GM19467 (cell line): Measurements from ENCODE around the gene MANF.
"Not testable (repeated sequence)": the region's sequence is repeated elsewhere in the genome, so short reads cannot be mapped to it uniquely, and the experiment has no call there.

Experiments
- ATAC-seq: cut with Tn5 transposase; IDR thresholded peaks from one replicate; pipeline ENCODE4 v1.9.1; 2021; ENCODE audit warnings: mild to moderate bottlenecking, moderate library complexity; ENCODE audit not compliant: unreplicated experiment

MANF gene

GRCh38 chr3:51371943-51372557 lies 13.0 kb upstream of the MANF start:
- no peak for ATAC-seq

DNA sequence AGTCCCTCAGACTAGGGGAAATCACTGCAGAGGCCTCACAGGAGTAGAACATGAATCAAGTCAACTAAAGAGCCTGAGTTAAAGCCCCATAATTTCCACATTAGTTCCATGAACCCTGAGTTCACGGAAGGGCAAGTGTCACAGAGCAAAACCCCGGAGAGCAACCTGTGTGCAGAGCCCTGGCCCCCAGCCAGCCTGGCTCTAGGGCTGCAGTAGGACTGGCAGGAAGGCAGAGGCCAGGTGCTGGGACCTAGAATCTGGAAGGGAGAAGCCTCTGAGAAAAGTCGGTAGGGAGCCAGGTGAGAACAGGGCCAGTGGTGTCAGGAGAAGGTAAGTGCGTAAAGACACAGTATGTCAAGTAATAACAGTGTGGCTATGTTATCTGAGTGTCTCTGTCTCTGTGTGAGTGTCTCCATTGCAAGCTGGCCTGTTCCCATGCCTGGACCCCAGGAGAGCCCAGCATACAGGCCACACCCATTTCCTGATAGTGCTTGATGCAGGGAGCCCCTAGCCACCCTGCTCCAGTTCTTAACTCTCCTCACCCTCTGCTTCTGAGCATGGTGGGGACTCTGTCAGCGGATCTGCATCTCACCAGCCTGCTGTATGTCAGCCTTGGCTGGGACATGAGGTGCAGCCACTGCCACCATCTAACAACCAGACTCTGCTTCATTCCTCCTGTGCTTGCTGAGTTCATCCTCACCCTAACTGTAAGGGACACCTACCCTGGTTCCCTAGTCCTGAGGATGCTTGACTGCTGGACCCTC lies 11.3 kb upstream of the MANF start:
- ATAC-seq, result no peak

- ATAC-seq, result no peak
These were observed 10.6 kb upstream of the MANF start for GRCh38 chr3:51374456-51374855.

DNA sequence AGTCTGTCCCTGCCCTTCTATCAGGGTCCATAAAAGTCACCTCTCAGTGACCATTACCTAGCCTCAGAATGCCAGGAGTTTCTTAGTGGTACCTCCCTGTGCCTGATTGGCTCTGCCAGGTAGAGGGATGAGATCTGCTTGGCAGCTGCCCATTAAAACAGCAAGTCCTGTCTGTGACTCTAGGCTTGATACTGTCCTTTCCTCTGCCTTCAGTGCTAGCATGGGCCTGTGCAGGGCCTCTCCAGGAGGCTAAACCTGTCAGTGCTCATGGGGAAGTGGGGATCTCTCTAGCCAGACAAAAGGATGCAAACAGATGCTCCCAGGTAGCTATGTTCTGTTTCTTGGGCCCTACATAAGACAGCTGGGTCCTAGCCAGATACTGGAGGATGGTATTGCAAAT lies 10.0 kb upstream of the MANF start:
- ATAC-seq, result no peak

- no peak for ATAC-seq
These were observed 9.5 kb upstream of the MANF start for GRCh38 chr3:51375571-51375970.

- no peak for ATAC-seq
These were observed 7.0 kb upstream of the MANF start for GRCh38 chr3:51378065-51378464.

- ATAC-seq, result no peak
These were observed 6.4 kb upstream of the MANF start for GRCh38 chr3:51378726-51379125.

GRCh38 chr3:51379301-51379700 lies 5.8 kb upstream of the MANF start:
- ATAC-seq, result no peak

GRCh38 chr3:51379746-51380455 lies 5.2 kb upstream of the MANF start:
- ATAC-seq, result no peak

DNA sequence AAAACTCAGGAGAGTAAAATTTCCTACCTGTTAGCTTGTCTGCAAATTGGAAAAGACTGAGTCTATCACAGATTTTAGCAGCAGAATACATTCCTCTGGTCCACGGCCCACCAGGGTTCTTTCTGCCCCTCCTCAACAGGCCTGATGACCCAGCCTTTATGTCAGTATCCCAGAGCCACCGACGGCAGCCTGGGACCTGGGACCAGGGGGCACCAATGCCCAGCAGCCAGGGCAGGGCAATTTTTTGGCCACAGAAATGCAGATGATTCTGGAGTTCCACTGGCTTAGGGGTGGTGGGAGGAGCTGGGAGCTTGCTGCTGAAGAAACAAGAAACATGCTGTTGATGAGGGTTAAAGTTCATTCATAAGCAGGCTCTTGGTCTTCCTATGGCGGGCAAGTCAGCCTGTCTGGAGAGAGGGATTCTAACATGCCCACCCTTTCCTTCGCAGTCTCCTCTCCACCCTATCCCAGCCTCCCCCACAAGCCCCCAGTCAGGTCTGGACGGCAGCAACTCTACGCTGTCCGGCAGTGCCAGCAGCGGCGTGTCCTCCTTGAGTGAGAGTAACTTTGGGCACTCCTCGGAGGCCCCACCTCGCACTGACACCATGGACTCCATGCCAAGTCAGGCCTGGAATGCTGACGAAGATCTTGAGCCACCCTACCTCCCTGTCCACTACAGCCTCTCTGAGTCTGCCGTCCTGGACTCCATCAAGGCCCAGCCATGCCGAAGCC lies 4.3 kb upstream of the MANF start:
- no peak for ATAC-seq

DNA sequence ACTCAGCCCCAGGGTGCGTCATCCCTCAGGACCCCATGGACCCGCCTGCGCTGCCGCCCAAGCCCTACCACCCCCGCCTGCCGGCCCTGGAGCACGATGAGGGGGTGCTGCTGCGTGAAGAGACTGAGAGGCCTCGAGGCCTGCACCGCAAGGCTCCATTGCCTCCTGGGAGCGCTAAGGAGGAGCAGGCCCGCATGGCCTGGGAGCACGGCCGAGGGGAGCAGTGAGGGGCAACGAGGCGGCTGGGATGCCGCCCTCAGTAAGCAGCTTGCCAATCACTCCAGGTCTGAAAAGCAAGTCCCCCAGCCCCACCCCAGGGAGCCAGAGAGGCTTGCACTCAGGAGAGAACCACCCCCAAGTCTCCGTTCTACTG lies 3.8 kb upstream of the MANF start:
- no peak for ATAC-seq

- ATAC-seq, result no peak
These were observed 2.9 kb upstream of the MANF start for GRCh38 chr3:51382076-51382745.

DNA sequence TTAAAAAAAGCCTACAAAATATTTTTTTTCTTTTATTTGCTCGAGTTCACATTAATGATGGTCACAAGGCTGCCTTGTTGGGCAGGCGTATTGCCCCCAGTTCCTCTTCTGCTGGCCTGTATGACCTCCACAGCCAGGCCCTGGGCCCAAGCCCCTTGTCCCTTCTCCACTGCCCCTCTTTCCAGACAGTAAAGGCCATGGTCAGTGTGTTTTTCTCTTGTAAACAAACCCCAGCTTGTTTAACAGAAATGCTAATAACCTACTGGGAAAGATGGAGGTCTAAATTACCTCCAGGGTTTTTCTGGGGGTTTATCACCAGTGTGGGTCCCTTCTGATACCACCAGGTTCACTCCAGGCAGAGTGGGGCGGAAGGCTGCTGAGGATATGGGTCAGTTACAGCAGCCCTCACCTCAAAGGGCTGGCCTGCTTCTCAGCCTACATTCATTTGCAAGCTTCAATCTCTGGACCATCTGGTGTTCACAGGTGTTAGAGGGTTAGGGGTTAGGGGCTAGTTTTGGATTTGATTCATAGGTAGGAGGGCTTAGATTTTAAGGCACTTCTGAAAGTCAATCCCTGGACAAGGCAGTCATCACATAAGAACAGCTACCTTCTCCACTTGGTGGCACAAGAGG lies 2.0 kb upstream of the MANF start:
- ATAC-seq, result no peak

DNA sequence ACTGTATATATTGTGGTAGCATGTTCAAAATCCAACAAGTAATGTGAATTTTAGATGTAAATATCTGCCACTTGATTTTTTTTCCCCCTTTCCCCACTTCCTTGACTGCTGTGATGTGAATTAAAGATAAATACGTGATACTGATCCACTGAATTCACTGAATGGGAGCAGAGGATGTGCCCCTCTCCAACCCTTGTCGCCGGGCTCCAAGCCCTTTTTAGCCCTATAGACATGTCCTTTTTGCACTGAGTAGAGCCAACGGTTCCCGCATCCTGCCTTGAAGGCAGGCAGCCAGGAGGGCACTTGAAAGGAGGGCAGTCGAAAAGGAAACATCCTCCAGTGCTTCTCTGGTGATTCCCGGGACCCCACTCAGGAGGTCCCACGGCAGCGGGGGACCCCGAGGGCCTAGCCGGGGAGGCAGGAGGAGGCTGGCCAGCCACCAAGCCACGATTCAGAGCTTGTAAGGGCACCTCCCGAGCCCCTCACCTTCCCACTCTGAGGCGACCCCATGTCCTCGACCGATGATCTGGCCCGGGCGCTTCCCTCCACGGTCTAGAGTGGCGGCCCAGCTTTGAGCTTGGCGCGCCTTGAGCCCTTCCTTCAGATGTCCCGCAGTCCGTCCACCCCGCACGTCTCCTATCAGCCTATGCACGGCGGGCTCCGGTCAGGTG lies 901 bp upstream of the MANF start:
- ATAC-seq, result no peak

GRCh38 chr3:51385621-51386091 lies 565 bp downstream of the MANF start:
- ATAC-seq, result no peak

GRCh38 chr3:51386159-51386851 lies 1.2 kb downstream of the MANF start:
- no peak for ATAC-seq

GRCh38 chr3:51386852-51387229 lies 1.8 kb downstream of the MANF start:
- no peak for ATAC-seq

DNA sequence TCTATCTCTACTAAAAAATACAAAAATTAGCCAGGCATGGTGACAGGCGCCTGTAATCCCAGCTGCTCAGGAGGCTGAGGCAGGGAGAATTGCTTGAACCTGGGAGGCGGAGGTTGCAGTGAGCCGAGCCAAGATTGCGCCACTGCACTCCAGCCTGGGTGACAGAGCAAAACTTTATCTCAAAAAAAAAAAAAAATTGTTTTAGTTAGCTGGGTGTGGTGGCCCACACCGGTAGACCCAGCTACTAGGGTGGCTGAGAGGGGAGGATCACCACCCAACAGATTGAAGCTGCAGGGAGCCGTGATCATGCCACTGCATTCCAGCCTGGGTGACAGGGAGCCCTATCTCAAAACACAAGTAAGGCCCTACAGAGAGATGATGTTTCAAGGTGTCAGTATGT lies 2.2 kb downstream of the MANF start:
- not testable (repeated sequence) for ATAC-seq

- ATAC-seq, result no peak
These were observed 3.4 kb downstream of the MANF start for GRCh38 chr3:51388286-51389029.
